CD14-positive monocyte (primary cell): ENCODE results near the gene PIP5K1B. TPM values are rescaled to one million over a fixed set of nuclear protein-coding genes. Genes with fewer than 3 reads are reported as not detected.

Source experiments
- DNase-seq, 3 donors: peaks; one replicate each; pipeline ENCODE4 v3.0.0-alpha.2; 2011 to 2022
- H2AFZ ChIP-seq: 2 replicates; pipeline ENCODE4 v1.6.0; 2012; ENCODE audit warnings: mild to moderate bottlenecking, low read depth, low read length, inconsistent platforms; ENCODE audit not compliant: insufficient read depth, poor library complexity, severe bottlenecking
- H3K27ac ChIP-seq, 2 donors: 1 replicate in 1 of 2; 2 replicates in 1 of 2; pipeline ENCODE4 v1.5.1; 2012 to 2013; ENCODE audit warnings: low read length in 2 of 2, control low read depth in 1 of 2, inconsistent platforms in 1 of 2, low read depth in 1 of 2, mild to moderate bottlenecking in 1 of 2
- H3K27me3 ChIP-seq, 2 donors: one replicate each; pipeline versions ENCODE4 v1.6.0 to v1.6.1; 2011 to 2013; ENCODE audit warnings: low read length in 2 of 2; ENCODE audit not compliant: control insufficient read depth in 2 of 2, insufficient read depth in 2 of 2
- H3K36me3 ChIP-seq, 2 donors: replicated peaks in 1 of 2; 1 replicate in 1 of 2; 2 replicates in 1 of 2; pipeline versions ENCODE4 v1.5.1 to v1.6.1; 2012 to 2013; ENCODE audit warnings: low read length in 2 of 2, control low read depth in 1 of 2, inconsistent platforms in 1 of 2, mild to moderate bottlenecking in 1 of 2; ENCODE audit not compliant: insufficient read depth in 2 of 2, control insufficient read depth in 1 of 2
- H3K4me1 ChIP-seq, 2 donors: 1 replicate in 1 of 2; 2 replicates in 1 of 2; pipeline versions ENCODE4 v1.5.1 to v1.6.1; 2012 to 2013; ENCODE audit warnings: low read length in 2 of 2, control low read depth in 1 of 2, inconsistent platforms in 1 of 2, mild to moderate bottlenecking in 1 of 2, moderate library complexity in 1 of 2; ENCODE audit not compliant: insufficient read depth in 2 of 2, control insufficient read depth in 1 of 2
- H3K4me2 ChIP-seq: replicated peaks from 2 replicates; pipeline ENCODE3; 2012; ENCODE audit warnings: low read length, moderate library complexity, mild to moderate bottlenecking; ENCODE audit not compliant: poor library complexity, severe bottlenecking; ENCODE audit errors: extremely low read depth
- H3K4me3 ChIP-seq, 3 experiments: fragments of 200-600 bp in 1 of 3; sonication (generic) in 1 of 3; replicated peaks in 1 of 3; 1 replicate in 2 of 3; 2 replicates in 1 of 3; pipeline ENCODE4 v1.5.1; 2011 to 2013; ENCODE audit warnings: low read length in 3 of 3, mild to moderate bottlenecking in 3 of 3, control low read depth in 2 of 3, low read depth in 2 of 3, inconsistent platforms in 1 of 3, moderate library complexity in 1 of 3
- H3K79me2 ChIP-seq: 2 replicates; pipeline ENCODE4 v1.6.0; 2012; ENCODE audit warnings: mild to moderate bottlenecking, control low read depth, inconsistent platforms, low read length, moderate library complexity; ENCODE audit not compliant: insufficient read depth
- H3K9ac ChIP-seq: 2 replicates; pipeline ENCODE4 v1.6.0; 2017; ENCODE audit warnings: low read length, mild to moderate bottlenecking; ENCODE audit not compliant: insufficient read depth, poor library complexity, severe bottlenecking
- H3K9me3 ChIP-seq, 2 donors: replicated peaks in 1 of 2; 1 replicate in 1 of 2; 2 replicates in 1 of 2; pipeline versions ENCODE4 v1.5.1 to v1.6.1; 2012 to 2013; ENCODE audit warnings: low read length in 2 of 2, control low read depth in 1 of 2; ENCODE audit not compliant: control insufficient read depth in 1 of 2, insufficient read depth in 1 of 2
- H4K20me1 ChIP-seq: 2 replicates; pipeline ENCODE4 v1.6.0; 2012; ENCODE audit warnings: mild to moderate bottlenecking, low read length, control low read depth, moderate library complexity; ENCODE audit not compliant: insufficient read depth
- H3K27ac Mint-ChIP-seq, 7 donors: one replicate each; pipeline ENCODE4 v1.8.0; 2020; ENCODE audit warnings: mild to moderate bottlenecking in 7 of 7, mixed read lengths in 7 of 7, moderate library complexity in 6 of 7, inconsistent platforms in 2 of 7
- H3K27me3 Mint-ChIP-seq, 3 donors: one replicate each; pipeline ENCODE4 v1.8.0; 2021 to 2022; ENCODE audit warnings: low read depth in 3 of 3, mild to moderate bottlenecking in 3 of 3, mixed read lengths in 3 of 3, moderate library complexity in 3 of 3, inconsistent platforms in 1 of 3
- H3K36me3 Mint-ChIP-seq, 2 donors: one replicate each; pipeline ENCODE4 v1.8.0; 2020; ENCODE audit warnings: mixed read lengths in 2 of 2, inconsistent platforms in 1 of 2, mild to moderate bottlenecking in 1 of 2
- H3K4me1 Mint-ChIP-seq: one replicate; pipeline ENCODE4 v1.8.0; 2020; ENCODE audit warnings: mild to moderate bottlenecking, mixed read lengths
- H3K4me3 Mint-ChIP-seq, 2 donors: one replicate each; pipeline ENCODE4 v1.8.0; 2020; ENCODE audit warnings: mild to moderate bottlenecking in 2 of 2, mixed read lengths in 2 of 2, moderate library complexity in 1 of 2
- H3K9me3 Mint-ChIP-seq, 7 donors: one replicate each; pipeline ENCODE4 v1.8.0; 2020 to 2022; ENCODE audit warnings: mixed read lengths in 7 of 7, mild to moderate bottlenecking in 6 of 7, moderate library complexity in 6 of 7, inconsistent platforms in 2 of 7
- CTCF ChIP-seq: fragments of 200-600 bp; IDR thresholded peaks from one replicate; pipeline ENCODE4 v1.8.0; 2022; ENCODE audit warnings: antibody characterized with exemption, mild to moderate bottlenecking
- WGBS: methylation state at CpG from one replicate; pipeline ENCODE4 v1.1.5; 2013; ENCODE audit warnings: missing lambda C conversion rate; ENCODE audit not compliant: insufficient coverage; 5-methylcytosine and 5-hydroxymethylcytosine counted together
- intact Hi-C, 2 donors: fragments of 100-400 bp; cut with micrococcal nuclease; formaldehyde crosslinking; loops; one replicate each; pipeline versions ENCODE4 v1.15.0 to v1.15.1; 2023
- polyA plus RNA-seq, 3 donors: library from polyadenylated mRNA; depleted of rRNA in 1 of 3; unstranded in 2 of 3; stranded (reverse) in 1 of 3; fragments of 300-500 nt in 2 of 3; fragments of >200 nt in 1 of 3; fragmentation: Illumina TruSeq in 2 of 3; gene quantifications; 1 replicate in 2 of 3; 2 replicates in 1 of 3; pipeline ENCODE4 v1.2.3, GENCODE V29; 2012 to 2021

PIP5K1B gene
- polyA plus RNA-seq, 3 donors = 0.18 to 4.1 (median 0.87) TPM

GRCh38 chr9:68678430-68678829 lies 26.6 kb upstream of the PIP5K1B start:
- H3K4me1 ChIP-seq = peaks cover 0 to under 1% of the 10 kb centered on the region in 2 donors
- H3K4me1 Mint-ChIP-seq = peaks cover 3% of the 10 kb centered on the region
- WGBS = 59% methylated on average over 5 of the region's 5 CpGs
- intact Hi-C loops = no loop called here
- no peaks in the 10 kb centered on the region for H3K79me2 ChIP-seq
- no peak overlapping the region for H3K27ac Mint-ChIP-seq
- H3K4me3 Mint-ChIP-seq = no peak overlapping the region
- no peaks in the 10 kb centered on the region for H3K36me3 ChIP-seq
- no peak for TF ChIP-seq CTCF
- no peak for DNase-seq
- H3K27me3 ChIP-seq = peaks cover 5 to 7% of the 10 kb centered on the region in 2 donors
- no peaks in the 10 kb centered on the region for H3K9me3 ChIP-seq
- H3K4me2 ChIP-seq = no peak overlapping the region
- no peak overlapping the region for H3K4me3 ChIP-seq
- H3K9me3 Mint-ChIP-seq = no peaks in the 10 kb centered on the region
- no peak overlapping the region for H2AFZ ChIP-seq
- no peak overlapping the region for H3K9ac ChIP-seq
- no peaks in the 10 kb centered on the region for H3K36me3 Mint-ChIP-seq
- H3K27me3 Mint-ChIP-seq = peaks cover 3 to 6% (median 5%) of the 10 kb centered on the region in 3 donors
- H3K27ac ChIP-seq = no peak overlapping the region
- H4K20me1 ChIP-seq = no peaks in the 10 kb centered on the region

- 30% methylated on average over 2 of the region's 2 CpGs for WGBS
- Histone ChIP-seq H4K20me1 (no peaks in the 10 kb centered on the region), H3K4me2 (no peak overlapping the region), H3K4me3 (no peak overlapping the region), H3K27me3 (peaks cover 3 to 4% of the 10 kb centered on the region in 2 donors), H3K27ac (no peak overlapping the region), H3K36me3 (no peaks in the 10 kb centered on the region), H3K4me1 (peaks cover 0 to 7% of the 10 kb centered on the region in 2 donors), H3K9me3 (no peaks in the 10 kb centered on the region), H3K79me2 (no peaks in the 10 kb centered on the region), H3K9ac (no peak overlapping the region), H2AFZ (no peak overlapping the region)
- intact Hi-C loops = no loop called here
- Mint-ChIP-seq H3K9me3 (peaks cover 0 to 1% (median 0%) of the 10 kb centered on the region in 7 donors), H3K27ac (no peak overlapping the region), H3K4me1 (peaks cover 5% of the 10 kb centered on the region), H3K27me3 (peaks cover 3 to 7% (median 6%) of the 10 kb centered on the region in 3 donors), H3K36me3 (no peaks in the 10 kb centered on the region), H3K4me3 (no peak overlapping the region)
- no peak for DNase-seq
- no peak for TF ChIP-seq CTCF
Observed at GRCh38 chr9:68683433-68683832, 21.6 kb upstream of the PIP5K1B start.
